HG03439 (cell line): ENCODE results near the gene ALG12.

Experiments used
- ATAC-seq: cut with Tn5 transposase; IDR thresholded peaks from one replicate; pipeline ENCODE4 v1.9.1; 2021; ENCODE audit warnings: mild to moderate bottlenecking, moderate library complexity; ENCODE audit not compliant: unreplicated experiment

Gene ALG12

DNA sequence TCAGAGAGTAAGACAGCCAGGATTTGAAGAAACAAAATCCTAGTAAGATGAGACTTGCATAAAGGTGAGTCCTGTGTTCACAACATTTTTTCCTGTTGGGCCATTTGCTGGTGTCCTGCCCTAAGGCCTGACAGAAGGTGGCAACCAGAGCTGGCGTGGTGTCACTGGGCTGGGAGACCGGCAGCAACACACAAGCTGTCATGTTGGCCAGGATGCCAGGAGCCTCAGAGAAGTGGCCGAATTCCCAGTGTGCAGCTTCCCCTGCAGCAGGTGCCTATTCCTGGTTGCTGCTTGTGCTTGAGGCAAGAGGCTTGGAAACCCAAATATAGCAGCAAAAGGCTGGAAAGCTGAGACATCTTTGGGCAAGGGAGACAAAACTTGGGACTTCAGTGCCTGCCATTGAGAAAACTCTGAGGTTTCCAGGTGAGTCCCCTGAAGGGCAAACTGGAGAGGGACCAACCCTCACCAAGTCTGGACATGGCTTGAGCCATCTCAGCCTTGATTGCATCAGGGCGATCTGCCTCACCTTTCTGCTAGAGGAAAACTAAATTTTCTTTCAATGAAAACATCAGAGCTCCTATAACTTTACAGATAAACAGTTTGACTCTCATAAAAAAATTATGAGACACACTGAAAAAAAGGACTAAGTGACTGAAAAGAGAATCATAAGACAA is 25.9 kb downstream of the ALG12 start:
- no peak for ATAC-seq

DNA sequence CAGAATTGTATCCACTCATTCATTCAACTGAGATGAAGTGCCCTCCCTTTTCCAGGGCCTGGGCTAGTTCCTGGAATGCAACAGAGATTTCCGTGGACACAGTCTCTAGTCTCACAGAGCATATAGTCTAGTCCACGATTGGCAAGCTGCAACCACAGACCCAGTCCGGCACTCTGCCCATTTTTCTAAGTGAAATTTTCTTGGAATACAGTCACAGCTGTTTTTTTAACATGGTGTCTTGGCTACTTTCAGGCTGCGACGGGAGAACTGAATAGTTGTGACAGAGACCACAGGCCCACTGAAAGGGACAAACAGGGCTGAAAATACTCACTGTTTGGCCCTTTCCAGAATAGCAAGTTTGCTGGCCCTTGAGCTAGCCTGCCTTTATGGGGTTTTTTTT is 29.2 kb downstream of the ALG12 start:
- ATAC-seq: no peak

DNA sequence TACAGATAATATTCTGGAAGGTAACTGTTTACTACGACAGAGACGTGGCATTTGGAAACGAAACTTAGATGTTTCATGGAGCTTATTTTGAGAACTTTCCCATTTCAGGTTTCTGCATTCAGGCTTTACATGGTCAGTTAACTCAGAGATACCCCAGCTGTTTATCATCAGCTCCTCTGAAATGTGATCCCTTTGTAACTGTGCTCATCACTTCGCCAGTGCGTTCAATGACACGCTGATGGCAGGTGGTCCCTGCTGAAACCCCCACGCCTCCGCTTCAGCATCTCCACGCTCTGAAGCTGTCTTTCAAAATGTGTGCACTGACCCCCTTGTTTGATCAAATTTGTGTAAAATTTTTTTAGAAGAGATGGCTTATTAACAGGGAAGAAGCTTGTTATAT is 30.5 kb downstream of the ALG12 start:
- no peak for ATAC-seq

DNA sequence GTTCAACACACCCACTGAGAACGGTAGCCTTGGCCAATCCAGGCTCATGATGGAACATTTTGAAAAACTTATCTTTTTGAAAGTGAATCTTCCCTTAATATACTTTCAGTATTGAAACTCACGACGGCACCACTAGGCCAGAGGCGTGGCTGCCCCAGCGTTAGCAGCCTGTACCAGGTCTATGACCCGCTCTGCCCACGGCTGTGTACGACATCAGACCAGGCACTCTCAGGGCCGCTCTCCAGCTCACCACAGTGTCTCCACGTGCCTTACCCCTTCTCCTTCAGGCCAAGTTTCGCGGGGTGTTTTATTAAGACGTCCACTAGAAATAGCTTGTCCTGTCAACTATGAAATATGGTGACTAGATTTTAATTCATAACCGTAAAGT is 31.2 kb downstream of the ALG12 start:
- no peak for ATAC-seq

DNA sequence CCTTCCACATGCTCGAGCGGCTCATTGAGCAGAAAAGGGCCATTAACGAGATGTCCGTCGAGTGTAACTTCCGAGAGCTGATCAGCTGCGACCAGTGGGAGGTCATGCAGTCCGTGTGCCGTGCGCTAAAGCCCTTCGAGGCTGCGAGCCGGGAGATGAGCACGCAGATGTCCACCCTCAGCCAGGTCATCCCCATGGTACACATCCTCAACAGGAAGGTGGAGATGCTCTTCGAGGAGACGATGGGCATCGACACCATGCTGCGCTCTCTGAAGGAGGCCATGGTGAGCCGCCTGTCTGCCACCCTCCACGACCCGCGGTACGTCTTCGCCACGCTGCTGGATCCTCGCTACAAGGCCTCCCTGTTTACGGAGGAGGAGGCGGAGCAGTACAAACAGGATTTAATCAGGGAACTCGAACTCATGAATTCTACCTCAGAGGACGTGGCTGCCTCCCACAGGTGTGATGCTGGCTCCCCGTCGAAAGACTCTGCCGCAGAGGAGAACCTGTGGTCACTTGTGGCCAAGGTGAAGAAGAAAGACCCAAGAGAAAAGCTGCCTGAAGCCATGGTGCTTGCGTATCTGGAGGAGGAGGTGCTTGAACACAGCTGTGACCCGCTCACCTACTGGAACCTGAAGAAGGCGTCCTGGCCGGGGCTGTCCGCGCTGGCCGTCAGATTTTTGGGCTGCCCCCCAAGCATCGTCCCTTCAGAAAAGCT is 31.7 kb downstream of the ALG12 start:
- ATAC-seq: no peak

DNA sequence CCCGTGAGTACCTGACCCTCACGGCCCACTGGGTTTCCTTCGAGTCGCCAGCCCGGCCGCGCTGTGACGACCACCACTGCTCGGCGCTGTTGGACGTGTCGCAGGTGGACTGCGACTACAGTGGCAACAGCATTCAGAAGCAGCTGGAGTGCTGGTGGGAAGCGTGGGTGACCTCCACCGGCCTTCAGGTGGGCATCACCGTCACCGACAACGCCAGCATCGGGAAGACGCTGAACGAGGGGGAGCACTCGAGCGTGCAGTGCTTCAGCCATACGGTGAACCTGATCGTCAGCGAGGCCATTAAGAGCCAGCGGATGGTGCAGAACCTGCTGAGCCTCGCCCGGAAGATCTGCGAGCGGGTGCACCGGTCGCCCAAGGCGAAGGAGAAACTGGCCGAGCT is 32.4 kb downstream of the ALG12 start:
- ATAC-seq: no peak

DNA sequence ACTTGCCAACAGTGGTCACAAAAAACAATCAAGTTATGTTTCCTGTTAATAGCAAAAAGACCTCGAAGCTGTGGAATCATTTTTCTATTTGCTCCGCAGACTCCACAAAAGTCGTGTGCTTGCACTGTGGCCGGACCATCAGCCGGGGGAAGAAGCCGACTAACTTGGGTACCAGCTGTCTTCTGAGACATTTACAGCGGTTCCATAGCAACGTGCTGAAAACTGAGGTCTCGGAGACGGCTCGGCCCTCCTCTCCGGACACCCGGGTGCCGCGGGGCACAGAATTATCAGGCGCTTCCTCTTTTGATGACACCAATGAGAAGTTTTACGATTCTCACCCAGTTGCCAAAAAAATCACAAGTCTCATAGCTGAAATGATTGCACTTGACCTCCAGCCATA is 33.0 kb downstream of the ALG12 start:
- no peak for ATAC-seq

DNA sequence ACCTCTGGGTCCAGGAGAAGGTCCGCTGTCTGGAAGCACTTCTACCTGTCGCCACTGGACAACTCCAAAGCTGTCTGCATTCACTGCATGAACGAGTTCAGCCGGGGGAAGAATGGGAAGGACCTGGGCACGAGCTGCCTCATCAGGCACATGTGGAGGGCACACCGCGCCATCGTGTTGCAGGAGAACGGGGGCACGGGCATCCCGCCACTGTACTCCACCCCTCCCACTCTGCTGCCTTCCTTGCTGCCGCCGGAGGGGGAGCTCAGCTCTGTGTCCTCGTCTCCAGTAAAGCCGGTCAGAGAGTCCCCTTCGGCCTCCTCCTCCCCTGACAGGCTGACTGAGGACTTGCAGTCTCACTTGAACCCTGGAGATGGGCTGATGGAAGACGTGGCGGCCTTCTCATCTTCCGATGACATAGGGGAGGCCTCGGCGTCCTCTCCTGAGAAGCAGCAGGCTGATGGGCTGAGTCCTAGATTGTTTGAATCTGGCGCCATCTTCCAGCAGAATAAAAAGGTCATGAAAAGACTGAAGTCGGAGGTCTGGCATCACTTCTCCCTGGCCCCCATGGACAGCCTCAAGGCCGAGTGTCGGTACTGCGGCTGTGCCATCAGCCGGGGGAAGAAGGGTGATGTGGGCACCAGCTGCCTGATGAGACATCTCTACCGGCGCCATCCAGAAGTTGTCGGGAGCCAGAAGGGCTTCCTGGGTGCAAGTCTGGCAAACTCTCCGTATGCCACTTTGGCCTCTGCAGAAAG is 33.6 kb downstream of the ALG12 start:
- ATAC-seq: no peak

DNA sequence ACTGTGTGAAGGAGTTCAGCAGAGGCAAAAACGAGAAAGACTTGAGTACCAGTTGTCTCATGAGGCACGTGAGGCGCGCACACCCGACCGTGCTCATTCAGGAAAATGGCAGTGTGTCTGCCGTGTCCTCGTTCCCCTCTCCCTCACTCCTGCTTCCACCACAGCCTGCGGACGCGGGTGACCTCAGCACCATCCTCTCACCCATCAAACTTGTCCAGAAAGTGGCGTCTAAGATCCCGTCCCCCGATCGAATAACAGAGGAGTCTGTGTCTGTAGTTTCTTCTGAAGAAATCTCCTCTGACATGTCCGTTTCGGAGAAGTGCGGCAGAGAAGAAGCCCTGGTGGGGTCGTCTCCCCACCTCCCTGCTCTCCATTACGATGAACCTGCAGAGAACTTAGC is 34.2 kb downstream of the ALG12 start:
- no peak for ATAC-seq

DNA sequence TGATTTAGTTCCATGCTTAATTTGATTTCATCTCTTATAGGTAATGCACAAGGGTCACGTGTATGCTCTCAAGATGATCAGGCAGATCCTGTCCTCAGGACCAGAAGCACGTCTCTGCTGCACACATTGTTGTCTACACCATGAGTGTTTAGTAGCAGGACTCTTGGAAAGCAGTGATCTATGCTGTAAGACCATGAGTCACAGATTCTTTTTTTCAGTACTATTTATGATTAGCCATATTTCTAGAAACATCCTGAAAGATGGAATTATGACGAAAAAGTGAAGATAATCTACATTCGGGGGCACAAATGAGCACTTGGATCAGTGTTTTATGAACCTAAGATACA is 35.0 kb downstream of the ALG12 start:
- ATAC-seq: no peak

DNA sequence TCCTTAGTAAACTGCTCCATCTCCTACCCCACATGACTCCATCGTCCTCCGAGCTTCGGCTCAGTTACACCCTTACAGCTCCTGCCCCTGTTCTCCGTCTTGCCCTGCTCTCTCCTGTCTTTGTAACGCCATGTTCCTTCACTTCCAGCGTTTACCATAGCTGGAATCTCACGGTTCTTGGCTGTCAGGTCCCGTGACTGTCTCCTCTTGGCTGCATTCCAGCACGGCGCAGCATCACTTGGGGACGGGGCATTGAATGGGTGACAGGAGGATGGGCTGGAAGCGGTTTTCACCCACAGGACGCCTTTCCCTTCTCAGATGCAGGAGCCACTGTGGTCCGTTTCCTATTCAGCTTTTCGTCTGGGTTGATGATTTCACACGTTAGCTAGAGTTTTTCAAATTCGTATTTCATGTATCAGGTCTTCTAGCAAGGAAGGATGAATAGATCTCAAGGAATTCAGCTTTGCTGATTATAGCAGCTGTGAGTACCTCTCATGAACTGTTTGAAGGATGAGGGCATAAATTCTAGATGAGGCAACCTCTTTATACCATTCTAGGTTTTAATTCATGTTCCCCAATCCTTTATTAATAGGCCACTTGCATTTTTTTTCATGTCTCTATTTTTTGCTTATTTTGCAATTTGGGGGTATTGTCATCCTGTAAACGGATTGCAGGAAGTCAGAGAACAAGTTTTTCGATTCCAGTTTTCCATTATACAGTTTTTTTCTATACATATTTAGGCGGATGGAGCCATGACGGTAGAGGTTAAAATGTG is 35.5 kb downstream of the ALG12 start:
- ATAC-seq: no peak

DNA sequence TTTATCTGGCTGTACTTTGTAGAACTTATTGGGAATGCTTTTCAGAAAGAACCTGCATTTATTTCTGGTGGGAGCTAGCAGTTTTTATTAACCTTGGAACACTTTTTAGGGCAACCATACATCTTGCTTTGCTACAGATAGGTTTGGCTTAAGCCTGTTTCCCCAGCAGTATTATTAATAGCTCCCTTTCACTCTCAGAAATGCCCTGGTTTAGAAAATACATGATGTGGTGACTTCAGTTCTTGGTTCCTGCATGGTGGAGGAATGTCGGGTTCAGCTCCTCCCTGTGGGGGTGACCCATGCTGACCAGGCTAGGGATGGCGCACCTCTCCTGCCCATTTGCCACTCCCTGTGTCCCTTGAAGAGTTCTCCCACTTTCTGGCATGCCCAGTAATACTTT is 36.4 kb downstream of the ALG12 start:
- no peak for ATAC-seq

DNA sequence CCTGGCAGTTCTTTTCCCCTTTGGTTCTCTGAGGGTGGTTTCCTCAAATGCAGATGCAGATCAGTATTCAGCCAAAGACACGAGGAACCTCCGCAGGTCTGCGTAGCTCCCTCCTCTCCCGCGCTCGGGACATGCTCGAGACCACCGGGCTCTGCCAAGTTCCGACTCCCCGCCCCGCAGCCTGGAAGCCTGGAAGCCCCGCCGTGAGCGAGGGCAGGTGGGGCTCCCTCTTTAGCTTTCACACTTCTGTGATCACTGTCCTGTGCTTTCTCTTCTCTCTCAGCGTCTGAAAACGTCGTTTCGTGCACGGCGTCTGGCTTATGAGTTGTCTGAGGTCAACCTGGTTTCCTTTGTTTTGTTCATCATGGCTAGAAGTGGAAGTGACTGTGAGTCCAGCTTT is 38.0 kb downstream of the ALG12 start:
- no peak for ATAC-seq

DNA sequence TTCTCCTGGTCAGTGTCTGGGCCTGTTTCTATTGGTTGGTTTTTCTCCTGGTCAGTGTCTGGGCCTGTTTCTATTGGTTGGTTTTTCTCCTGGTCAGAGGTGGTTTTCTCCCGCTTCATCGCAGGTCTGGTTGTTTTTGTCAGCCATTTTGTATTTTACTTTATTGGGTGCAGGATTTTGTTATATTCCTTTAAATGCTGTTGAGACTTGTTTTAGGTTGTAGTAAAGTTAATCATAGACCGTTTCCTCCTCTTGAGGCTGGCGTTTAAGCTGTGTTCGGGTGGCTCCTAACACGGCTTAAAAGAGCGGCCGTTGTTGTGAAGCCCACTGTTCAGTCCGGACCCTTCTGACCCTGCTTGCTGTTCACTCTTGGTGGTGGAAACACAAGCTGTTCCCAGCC is 38.4 kb downstream of the ALG12 start:
- ATAC-seq: no peak

DNA sequence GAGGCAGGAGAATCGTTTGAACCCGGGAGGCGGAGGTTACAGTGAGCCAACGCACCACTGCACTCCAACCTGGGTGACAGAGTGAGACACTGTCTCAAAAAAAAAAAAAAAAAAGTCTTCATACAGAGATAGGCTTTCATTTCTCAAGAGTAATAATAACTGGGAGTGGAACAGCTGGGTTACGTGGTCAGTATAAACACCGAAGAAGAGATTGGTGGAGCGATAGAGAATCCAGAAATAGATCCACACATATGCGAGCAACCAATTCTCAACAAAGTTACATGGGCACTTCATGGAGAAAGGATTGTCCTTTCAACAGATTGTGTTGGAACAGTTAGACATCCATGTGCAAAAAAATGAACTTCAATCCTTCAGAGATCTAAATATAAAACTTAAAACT is 40.0 kb downstream of the ALG12 start:
- no peak for ATAC-seq

DNA sequence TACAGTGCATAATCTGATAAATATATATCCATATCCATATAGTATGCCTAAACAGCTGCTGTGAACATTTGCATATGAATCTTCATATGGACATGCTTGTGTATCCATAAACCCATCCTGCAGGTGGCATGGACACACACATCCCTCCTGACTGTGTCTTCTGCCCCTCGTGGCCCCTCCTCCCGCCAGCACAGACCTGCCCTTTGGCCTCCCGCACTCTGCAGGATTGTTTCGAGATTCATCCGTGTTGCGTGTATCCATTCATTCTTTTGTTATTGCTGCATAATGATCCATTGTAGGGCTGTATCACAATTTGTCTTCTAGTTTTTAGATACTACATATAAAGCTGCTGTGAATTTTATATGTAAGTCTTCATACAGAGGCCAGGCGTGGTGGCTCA is 40.6 kb downstream of the ALG12 start:
- ATAC-seq: no peak

DNA sequence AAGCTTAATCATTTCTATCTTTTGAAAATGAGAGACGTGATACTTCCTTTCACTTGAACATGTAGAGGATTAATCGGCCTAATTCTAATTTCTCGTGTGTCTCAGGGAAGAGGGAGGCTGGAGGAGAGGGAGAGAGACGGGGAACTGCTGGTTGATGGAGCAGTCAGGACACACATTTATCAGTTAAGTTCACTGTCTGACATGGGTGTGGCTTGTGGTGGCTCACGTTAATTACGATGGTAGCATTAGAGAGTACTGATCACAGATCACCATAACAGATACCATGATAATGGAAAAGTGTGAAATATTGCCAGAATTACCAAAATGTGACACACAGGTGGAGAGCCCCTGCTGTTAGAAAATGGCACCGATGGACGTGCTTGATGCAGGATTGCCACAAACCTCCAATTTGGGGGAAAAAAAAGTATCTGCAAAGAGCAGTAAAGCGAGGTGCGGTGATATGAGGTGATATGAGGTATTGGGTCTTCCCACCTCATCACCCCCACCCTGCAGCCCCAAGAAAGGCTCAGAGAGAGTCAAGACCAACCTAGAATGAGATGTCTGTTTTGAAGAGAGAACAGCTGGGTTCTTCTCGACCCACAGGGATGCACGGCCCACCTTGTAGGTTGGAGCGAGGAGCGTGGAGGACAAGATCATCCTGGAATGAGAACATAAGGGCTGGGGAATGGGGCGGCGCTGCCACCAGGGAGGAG is 44.9 kb downstream of the ALG12 start:
- no peak for ATAC-seq

DNA sequence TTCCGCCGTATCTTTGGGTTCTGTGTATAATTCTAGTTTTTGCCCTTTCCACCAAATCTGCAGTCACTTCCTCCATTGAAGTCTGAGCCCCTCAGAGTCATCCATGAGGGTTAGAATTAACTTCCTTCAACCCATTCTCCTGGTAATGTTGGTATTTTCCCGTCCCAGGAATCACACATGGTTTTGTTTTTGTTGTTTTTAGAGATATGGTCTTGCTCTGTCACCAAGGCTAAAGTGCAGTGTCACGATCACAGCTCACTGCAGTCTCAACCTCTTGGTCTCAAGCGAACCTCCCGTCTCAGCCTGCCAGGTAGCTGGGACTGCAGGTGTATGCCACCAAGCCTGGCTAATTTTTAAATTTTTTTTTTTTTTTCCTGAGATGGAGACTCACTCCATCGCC is 45.9 kb downstream of the ALG12 start:
- ATAC-seq: no peak

DNA sequence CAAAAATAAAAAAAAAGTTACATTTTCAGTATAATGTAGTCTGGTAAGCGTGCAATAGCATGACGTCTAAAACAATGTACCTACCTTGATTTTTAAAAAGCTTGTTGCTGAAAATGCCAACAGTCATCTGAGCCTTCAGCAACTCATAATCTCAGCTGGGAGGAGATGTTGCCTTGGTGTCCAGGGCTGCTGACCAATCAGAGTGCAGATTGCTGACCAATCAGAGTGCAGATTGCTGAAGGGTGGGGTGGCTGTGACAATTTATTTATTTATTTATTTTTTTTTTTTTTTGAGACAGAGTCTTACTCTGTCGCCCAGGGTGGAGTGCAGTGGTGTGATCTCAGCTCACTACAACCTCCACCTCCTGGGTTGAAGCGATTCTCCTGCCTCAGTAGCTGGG is 46.8 kb downstream of the ALG12 start:
- ATAC-seq: no peak

DNA sequence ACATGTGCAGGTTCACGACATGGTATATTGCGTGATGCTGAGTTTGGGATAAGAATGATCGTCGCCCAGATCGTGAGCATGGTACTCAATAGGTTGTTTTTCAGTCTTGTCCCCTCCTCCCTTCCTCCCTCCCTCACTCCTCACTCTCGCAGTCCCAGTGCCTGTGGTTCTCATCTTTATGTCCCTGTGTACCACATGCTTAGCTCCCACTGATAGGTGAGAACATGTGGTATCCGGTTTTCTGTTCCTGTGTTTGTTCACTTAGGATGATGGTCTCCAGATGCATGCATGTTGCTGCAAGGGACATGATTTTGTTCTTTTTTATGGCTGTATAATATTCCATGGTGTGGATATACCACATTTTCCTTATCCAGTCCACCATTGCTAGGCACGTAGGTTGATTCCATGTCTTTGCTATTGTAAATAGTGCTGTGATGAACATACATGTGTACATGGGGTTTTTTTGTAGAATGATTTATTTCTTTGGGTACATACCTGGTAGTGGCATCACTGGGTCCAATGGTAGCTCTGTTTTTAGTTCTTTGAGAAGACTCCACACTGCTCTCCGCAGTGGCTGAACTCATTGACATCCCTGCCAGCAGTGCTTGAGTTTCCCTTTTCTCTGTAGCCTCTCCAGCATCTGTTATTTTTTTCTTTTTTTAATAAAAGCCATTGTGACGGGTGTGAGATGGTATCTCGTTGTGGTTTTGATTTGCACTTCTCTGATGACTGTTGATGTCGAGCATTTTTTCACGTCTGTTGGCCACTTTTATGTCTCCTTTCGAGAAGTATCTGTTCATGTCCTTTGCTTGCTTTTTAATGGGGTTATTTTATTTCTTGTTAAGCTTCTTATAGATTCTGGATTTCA is 48.2 kb downstream of the ALG12 start:
- ATAC-seq: no peak
